ENCODE results near the gene SCAPER.

GRCh38 chr15:76460871-76461270, 444.3 kb downstream of the SCAPER start:
- TF ChIP-seq POLR2AphosphoS5 (IDR thresholded peaks at IDR 0.05) (no peak), CTCF (IDR thresholded peaks at IDR 0.05) (no peak)

Data from upper lobe of left lung (tissue), 4 donors.